ENCODE measurements around the gene TMEM38B. TPM values are rescaled to one million over a fixed set of nuclear protein-coding genes. Genes with fewer than 3 reads are reported as not detected.
"Not testable (repeated sequence)": the region's sequence is repeated elsewhere in the genome, so short reads cannot be mapped to it uniquely, and the experiment has no call there.

TMEM38B gene
- total RNA-seq, 4 donors from 2014 or later, result 5.6 to 11.3 (median 9.4) TPM

DNA sequence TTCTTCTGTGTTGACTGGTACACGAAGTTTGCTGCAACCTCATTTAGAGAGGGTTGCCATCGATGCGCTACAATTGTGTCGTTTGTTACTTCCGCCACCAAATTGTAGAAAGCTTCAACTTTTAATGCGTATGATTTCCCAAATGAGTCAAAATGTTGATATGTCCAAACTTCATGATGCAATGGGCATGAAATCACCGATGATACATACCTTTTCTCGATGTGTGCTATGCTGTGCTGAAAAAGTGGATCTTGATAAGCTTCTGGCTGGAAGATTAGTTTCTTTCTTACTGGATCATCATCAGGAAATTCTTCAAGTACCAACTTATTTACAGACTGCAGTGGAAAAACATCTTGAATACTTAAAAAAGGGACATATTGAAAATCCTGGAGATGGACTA is 65.7 kb downstream of the TMEM38B start:
- no peak for DNase-seq (ENCODE audit: low spot score in 2 of 2)
- no peak overlapping the region for H3K4me3 ChIP-seq (ENCODE audit: low read depth, poor library complexity, severe bottlenecking)
- intact Hi-C loops (cut with DNase I; ENCODE audit: low total_unique reads), result no loop called here
- TF ChIP-seq, protein P1, sequence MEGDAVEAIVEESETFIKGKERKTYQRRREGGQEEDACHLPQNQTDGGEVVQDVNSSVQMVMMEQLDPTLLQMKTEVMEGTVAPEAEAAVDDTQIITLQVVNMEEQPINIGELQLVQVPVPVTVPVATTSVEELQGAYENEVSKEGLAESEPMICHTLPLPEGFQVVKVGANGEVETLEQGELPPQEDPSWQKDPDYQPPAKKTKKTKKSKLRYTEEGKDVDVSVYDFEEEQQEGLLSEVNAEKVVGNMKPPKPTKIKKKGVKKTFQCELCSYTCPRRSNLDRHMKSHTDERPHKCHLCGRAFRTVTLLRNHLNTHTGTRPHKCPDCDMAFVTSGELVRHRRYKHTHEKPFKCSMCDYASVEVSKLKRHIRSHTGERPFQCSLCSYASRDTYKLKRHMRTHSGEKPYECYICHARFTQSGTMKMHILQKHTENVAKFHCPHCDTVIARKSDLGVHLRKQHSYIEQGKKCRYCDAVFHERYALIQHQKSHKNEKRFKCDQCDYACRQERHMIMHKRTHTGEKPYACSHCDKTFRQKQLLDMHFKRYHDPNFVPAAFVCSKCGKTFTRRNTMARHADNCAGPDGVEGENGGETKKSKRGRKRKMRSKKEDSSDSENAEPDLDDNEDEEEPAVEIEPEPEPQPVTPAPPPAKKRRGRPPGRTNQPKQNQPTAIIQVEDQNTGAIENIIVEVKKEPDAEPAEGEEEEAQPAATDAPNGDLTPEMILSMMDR (IDR thresholded peaks at IDR 0.05), result no peak
- TF ChIP-seq POLR2A (IDR thresholded peaks at IDR 0.05), result no peak
- WGBS, 2 donors, result 92 to 94% methylated on average over 8 of the region's 8 CpGs

DNA sequence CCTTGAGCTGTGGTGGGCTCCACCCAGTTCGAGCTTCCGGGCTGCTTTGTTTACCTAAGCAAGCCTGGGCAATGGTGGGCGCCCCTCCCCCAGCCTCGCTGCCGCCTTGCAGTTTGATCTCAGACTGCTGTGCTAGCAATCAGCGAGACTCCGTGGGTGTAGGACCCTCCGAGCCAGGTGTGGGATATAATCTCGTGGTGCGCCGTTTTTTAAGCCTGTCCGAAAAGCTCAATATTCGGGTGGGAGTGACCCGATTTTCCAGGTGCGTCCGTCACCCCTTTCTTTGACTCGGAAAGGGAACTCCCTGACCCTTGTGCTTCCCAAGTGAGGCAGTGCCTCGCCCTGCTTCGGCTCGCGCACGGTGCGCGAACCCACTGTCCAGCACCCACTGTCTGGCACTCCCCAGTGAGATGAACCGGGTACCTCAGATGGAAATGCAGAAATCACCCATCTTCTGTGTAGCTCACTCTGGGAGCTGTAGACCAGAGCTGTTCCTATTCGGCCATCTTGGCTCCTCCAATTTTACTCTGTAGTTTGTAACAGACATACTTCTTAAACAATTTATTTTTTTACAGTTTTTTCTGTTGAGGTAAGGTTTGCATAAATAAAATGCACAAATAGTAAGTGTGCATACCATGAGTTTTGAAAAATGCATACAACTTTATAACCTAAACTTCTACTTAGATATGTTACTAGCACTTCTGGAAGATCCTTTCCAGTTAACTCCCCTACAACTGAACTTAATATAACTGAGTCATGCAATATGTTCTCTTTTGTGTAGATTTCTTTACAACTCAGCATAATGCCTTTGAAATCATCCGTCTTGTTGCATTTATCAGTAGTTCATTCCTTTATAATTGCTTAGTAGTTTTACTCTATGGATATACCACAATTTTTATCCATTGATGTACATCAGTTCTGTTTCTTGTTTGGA is 88.5 kb downstream of the TMEM38B start:
- intact Hi-C loops (cut with DNase I; ENCODE audit: low total_unique reads); H3K4me3 ChIP-seq (ENCODE audit: low read depth, poor library complexity, severe bottlenecking); DNase-seq (ENCODE audit: low spot score in 2 of 2): not testable (repeated sequence)
- WGBS, 2 donors, result 91 to 92% methylated on average over 21 to 22 of the region's 27 CpGs

DNA sequence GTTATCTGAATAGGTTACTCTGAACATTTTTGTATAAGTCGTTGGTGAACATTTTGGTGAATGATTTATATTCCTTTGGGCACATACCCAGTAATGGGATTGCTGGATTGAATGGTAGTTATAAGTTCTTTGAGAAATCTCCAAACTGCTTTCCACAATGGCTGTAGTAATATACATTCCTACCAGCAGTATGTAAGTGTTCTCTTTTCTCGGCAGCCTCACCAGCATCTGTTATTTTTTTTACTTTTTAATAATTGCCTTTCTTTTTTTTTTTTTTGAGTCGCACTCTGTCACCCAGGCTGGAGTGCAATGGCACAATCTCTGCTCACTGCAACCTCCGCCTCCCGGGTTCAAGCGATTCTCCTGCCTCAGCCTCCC is 89.1 kb downstream of the TMEM38B start:
- 81 to 82% methylated on average over 6 of the region's 6 CpGs for WGBS, 2 donors
- DNase-seq (ENCODE audit: low spot score in 2 of 2); intact Hi-C loops (cut with DNase I; ENCODE audit: low total_unique reads); H3K4me3 ChIP-seq (ENCODE audit: low read depth, poor library complexity, severe bottlenecking): not testable (repeated sequence)

DNA sequence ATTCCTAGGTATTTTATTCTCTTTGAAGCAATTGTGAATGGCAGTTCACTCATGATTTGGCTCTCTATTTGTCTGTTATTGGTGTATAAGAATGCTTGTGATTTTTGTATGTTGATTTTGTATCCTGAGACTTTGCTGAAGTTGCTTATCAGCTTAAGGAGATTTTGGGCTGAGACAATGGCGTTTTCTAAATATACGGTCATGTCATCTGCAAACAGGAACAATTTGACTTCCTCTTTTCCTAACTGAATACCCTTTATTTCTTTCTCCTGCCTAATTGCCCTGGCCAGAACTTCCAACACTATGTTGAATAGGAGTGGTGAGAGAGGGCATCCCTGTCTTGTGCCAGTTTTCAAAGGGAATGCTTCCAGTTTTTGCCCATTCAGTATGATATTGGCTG is 92.5 kb downstream of the TMEM38B start:
- DNase-seq (ENCODE audit: low spot score in 2 of 2); H3K4me3 ChIP-seq (ENCODE audit: low read depth, poor library complexity, severe bottlenecking); intact Hi-C loops (cut with DNase I; ENCODE audit: low total_unique reads): not testable (repeated sequence)
- 76 to 90% methylated on average over 2 of the region's 2 CpGs for WGBS, 2 donors

DNA sequence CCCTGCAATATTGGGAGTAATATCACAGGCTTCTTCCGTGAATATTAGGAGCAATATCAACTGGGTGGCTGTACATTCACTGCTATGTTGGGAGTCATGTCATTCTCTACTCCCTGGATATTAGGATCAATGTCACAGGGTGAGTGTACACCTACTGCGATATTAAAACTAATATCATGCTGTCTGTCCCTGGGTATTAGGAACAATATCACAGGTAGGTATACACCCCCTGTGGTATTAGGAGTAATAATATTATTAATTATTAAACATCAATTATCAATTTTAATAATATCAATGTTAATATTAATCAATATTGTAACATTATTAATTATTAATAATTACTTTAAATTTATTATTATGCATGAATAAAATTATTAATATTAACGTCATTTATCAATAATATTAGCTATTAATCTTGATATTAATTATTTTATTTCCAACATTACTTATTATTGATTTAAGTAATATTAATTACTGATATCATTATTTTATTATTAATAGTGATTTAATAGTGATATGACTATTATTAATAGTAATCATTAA is 121.9 kb downstream of the TMEM38B start:
- WGBS, 2 donors, result 81 to 94% methylated on average over 3 of the region's 3 CpGs
- no peak for DNase-seq (ENCODE audit: low spot score in 2 of 2)
- TF ChIP-seq POLR2A (IDR thresholded peaks at IDR 0.05), result no peak
- TF ChIP-seq, protein P1 (IDR thresholded peaks at IDR 0.05), result no peak
- intact Hi-C loops (cut with DNase I; ENCODE audit: low total_unique reads), result no loop called here
- no peak overlapping the region for H3K4me3 ChIP-seq (ENCODE audit: low read depth, poor library complexity, severe bottlenecking)

DNA sequence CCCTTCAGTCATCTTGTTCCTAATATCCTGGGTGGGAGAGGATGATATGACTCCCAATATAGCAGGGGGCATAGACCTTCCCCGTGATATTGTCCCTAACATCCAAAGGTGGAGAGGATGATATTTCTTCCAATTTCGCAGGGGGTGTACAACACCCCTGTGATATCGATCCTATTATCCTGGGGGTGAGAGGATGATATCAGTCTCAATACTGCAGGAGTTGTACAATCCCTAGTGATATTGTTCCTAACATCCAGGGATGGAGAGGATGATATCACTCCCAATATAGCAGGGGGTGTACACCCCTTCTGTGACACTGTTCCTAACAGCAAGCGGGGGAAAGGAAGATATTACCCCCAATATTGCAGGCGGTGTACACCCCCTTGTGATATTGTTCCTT is 122.6 kb downstream of the TMEM38B start:
- no peak overlapping the region for H3K4me3 ChIP-seq (ENCODE audit: low read depth, poor library complexity, severe bottlenecking)
- intact Hi-C loops (cut with DNase I; ENCODE audit: low total_unique reads), result no loop called here
- no peak for DNase-seq (ENCODE audit: low spot score in 2 of 2)
- 93 to 94% methylated on average over 5 of the region's 5 CpGs for WGBS, 2 donors
- TF ChIP-seq, protein P1 (IDR thresholded peaks at IDR 0.05), result no peak
- TF ChIP-seq POLR2A (IDR thresholded peaks at IDR 0.05), result no peak

DNA sequence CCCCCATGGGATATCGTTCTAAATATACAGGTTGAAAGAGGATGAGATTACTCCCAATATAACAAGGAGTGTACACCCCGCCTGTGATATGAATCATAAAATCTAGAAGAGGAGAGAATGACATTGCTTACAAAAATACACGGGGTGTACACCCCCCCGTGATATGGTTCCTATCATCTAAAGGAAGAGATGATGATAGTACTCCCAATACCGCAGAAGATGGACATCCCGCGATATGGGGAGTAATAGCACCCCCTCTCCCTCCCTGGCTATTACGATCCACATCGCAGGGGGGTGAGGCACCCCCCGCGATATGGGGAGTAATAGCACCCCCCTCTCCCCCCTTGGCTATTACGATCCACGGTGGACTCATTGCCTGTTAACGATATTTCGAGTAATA is 124.6 kb downstream of the TMEM38B start:
- WGBS, 2 donors, result 85 to 88% methylated on average over 15 of the region's 15 CpGs

More for the DNA sequence above, 124.6 kb downstream of the TMEM38B start:
- H3K4me3 ChIP-seq (ENCODE audit: low read depth, poor library complexity, severe bottlenecking), result no peak overlapping the region
- TF ChIP-seq, protein P1 (IDR thresholded peaks at IDR 0.05), result no peak
- TF ChIP-seq POLR2A (IDR thresholded peaks at IDR 0.05), result no peak
- no peak for DNase-seq (ENCODE audit: low spot score in 2 of 2)
- intact Hi-C loops (cut with DNase I; ENCODE audit: low total_unique reads), result no loop called here
